GM19324 (cell line): ENCODE measurements around the gene FARP2.
"Not testable (repeated sequence)": the region's sequence is repeated elsewhere in the genome, so short reads cannot be mapped to it uniquely, and the experiment has no call there.

Experiments
- ATAC-seq: cut with Tn5 transposase; IDR thresholded peaks from one replicate; pipeline ENCODE4 v1.9.1; 2021; ENCODE audit warnings: mild to moderate bottlenecking, moderate library complexity; ENCODE audit not compliant: unreplicated experiment, low FRiP score

Gene FARP2

GRCh38 chr2:241519669-241520068, 163.6 kb downstream of the FARP2 start:
- no peak for ATAC-seq

- ATAC-seq = no peak
Observed at GRCh38 chr2:241522477-241522876, 166.4 kb downstream of the FARP2 start.

GRCh38 chr2:241525818-241526780, 170.0 kb downstream of the FARP2 start:
- not testable (repeated sequence) for ATAC-seq

GRCh38 chr2:241530571-241530970, 174.5 kb downstream of the FARP2 start:
- ATAC-seq = no peak

GRCh38 chr2:241531161-241531722, 175.2 kb downstream of the FARP2 start:
- no peak for ATAC-seq

GRCh38 chr2:241532168-241532567, 176.1 kb downstream of the FARP2 start:
- no peak for ATAC-seq

GRCh38 chr2:241532733-241533601, 176.9 kb downstream of the FARP2 start:
- no peak for ATAC-seq

- ATAC-seq = no peak
Observed at GRCh38 chr2:241534293-241534692, 178.2 kb downstream of the FARP2 start.

- ATAC-seq = no peak
Observed at GRCh38 chr2:241534701-241535375, 178.8 kb downstream of the FARP2 start.

- ATAC-seq = no peak
Observed at GRCh38 chr2:241535871-241536655, 180.0 kb downstream of the FARP2 start.

GRCh38 chr2:241538838-241539615, 182.9 kb downstream of the FARP2 start:
- ATAC-seq = no peak

GRCh38 chr2:241539616-241540374, 183.7 kb downstream of the FARP2 start:
- no peak for ATAC-seq

GRCh38 chr2:241540401-241540770, 184.3 kb downstream of the FARP2 start:
- ATAC-seq = no peak

GRCh38 chr2:241540771-241541561, 184.9 kb downstream of the FARP2 start:
- ATAC-seq = no peak

GRCh38 chr2:241541564-241542277, 185.6 kb downstream of the FARP2 start:
- ATAC-seq = no peak

GRCh38 chr2:241542278-241542605, 186.2 kb downstream of the FARP2 start:
- no peak for ATAC-seq
